Stimulated activated CD8-positive, alpha-beta memory T cell treated with anti-CD3 and anti-CD28 coated beads, Interleukin-7, amount 100 ng/mL, for 24 hours (primary cell): ENCODE measurements around the gene CFD.
"Not testable (repeated sequence)": the region's sequence is repeated elsewhere in the genome, so short reads cannot be mapped to it uniquely, and the experiment has no call there.

ENCODE experiments used
- DNase-seq: peaks from one replicate; pipeline ENCODE4 v3.0.0-alpha.2; 2020; ENCODE audit warnings: low read depth

Gene CFD

DNA sequence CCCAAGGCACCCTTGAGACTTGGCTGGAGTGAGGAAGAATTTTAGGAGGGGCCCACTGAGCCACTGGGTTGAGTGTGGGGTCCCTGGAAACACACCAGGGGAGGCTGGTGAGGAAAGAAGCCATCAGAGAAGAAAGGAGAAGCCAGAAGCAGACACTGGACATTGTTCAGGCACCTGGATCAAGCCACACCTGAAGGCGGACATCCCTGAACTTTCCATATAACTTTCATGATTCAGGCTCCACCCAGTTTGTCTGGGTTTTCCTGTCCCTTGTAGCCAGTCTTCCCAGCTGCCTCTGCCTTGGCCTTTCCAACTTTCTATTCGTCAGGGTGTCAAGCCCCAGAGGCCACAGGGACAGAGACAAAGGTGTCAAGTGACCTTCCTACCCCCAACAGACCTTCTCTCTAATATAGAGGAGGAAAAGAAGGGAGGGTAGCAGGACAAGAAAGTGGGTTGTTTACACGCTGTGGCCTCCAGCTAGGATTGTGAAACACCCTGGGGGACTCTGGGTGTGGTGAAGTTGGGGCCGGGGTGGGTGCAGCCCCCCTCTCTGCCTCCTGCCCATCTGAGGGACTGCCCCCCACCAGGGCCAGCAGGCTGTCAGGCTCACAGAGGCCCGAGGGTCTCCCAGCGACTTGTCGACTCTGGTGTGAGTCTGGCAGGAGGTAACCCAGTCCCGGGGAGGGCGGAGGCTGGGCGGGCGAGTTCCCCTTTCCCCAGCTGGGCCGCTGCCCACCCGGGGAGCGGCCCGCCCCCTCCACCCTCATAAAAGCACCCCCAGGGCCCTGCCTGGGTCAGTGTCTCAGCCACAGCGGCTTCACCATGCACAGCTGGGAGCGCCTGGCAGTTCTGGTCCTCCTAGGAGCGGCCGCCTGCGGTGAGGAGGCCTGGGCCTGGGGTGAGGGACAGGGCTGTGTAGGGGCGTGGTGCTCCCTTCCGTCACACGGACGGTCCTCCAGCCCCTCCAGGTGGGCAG lies at the start of gene CFD:
CFD (plus strand) TSS at position 797 of the 976 bp plus-strand sequence; CDS start at position 823, 26 bp downstream.
- DNase-seq: no peak

DNA sequence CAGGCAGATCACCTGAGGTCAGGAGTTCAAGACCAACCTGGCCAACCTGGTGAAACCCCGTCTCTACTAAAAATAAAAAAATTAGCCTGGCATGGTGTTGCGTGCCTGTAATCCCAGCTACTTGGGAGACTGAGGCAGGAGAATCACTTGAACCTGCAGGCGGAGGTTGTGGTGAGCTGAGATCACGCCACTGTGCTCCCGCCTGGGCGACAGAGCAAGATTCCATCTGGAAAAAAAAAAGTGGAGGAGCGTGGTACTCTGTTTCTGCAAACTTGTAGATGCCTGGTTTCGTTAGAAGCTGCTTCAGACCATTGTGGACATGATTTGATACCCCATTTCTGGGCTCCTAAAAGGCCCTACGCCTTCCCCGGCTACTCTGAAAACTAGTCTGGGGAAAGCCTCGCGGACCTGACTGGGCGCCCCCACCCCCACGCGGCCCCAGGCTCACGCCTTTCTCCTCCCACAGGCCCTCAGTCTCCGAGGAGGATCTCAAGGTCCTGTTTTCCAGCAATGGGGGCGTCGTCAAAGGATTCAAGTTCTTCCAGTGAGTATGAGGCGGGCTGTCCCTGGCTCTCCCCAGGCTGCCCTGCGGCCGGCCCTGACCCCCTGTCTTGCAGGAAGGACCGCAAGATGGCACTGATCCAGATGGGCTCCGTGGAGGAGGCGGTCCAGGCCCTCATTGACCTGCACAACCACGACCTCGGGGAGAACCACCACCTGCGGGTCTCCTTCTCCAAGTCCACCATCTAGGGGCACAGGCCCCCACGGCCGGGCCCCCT lies 49.2 kb upstream of the CFD start:
- DNase-seq: no peak

DNA sequence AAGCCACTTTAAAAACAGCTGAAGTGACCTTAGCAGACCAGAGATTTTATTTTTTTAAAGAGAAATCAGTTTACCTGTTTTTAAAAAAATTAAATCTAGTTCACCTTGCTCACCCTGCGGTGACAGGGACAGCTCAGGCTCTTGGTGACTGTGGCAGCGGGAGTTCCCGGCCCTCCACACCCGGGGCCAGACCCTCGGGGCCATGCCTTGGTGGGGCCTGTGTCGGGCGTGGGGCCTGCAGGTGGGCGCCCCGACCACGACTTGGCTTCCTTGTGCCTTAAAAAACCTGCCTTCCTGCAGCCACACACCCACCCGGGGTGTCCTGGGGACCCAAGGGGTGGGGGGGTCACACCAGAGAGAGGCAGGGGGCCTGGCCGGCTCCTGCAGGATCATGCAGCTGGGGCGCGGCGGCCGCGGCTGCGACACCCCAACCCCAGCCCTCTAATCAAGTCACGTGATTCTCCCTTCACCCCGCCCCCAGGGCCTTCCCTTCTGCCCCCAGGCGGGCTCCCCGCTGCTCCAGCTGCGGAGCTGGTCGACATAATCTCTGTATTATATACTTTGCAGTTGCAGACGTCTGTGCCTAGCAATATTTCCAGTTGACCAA lies 48.5 kb upstream of the CFD start:
- no peak for DNase-seq

DNA sequence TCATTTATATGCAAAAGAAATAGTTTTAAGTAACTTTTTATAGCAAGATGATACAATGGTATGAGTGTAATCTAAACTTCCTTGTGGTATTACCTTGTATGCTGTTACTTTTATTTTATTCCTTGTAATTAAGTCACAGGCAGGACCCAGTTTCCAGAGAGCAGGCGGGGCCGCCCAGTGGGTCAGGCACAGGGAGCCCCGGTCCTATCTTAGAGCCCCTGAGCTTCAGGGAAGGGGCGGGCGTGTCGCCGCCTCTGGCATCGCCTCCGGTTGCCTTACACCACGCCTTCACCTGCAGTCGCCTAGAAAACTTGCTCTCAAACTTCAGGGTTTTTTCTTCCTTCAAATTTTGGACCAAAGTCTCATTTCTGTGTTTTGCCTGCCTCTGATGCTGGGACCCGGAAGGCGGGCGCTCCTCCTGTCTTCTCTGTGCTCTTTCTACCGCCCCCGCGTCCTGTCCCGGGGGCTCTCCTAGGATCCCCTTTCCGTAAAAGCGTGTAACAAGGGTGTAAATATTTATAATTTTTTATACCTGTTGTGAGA lies 47.9 kb upstream of the CFD start:
- no peak for DNase-seq

DNA sequence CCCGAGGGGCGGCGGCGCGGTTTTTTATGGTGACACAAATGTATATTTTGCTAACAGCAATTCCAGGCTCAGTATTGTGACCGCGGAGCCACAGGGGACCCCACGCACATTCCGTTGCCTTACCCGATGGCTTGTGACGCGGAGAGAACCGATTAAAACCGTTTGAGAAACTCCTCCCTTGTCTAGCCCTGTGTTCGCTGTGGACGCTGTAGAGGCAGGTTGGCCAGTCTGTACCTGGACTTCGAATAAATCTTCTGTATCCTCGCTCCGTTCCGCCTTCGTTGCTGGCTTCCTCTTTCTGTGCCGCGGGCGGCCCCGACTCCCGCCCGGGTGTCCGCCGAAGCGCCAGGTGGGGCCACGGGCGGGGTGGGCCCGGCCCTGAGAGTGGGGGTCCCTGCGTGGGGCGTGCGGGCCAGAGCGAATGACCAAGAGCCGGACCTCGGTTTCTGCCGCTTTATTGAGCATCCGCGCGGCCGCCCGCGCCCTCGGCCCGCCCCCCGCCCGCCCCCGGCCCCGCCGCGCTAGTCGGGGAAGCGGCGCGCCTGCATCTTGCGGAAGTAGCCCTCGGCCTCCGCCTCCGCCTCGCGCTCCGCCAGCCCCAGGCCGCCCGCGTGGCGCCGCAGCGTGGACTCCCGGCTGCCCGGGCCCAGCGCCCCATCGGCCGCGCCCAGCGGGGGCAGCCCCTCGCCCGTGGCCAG lies 47.3 kb upstream of the CFD start:
- no peak for DNase-seq

DNA sequence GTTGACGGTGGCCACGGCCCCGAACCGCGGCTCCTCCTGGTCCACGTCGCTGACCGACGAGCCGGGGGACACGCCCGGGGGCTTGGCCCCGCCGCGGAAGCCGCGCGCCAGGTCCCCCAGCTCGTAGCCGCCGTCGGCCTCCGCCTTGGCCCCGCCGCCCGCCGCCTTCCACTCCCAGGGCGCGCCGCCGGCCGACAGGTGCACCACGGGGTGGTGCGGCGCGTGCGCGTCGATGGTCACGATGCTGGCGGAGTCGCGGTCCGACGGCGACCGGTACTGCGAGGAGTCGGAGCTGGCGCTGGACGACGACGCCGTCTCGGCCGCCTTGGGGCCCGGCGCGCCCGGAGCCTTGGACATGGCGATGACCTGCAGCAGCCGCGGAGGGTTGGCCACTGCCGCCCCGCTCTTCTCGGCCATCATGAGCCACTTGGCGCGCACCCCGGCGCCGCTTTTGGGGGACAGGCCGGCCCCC lies 46.7 kb upstream of the CFD start:
- DNase-seq: no peak

DNA sequence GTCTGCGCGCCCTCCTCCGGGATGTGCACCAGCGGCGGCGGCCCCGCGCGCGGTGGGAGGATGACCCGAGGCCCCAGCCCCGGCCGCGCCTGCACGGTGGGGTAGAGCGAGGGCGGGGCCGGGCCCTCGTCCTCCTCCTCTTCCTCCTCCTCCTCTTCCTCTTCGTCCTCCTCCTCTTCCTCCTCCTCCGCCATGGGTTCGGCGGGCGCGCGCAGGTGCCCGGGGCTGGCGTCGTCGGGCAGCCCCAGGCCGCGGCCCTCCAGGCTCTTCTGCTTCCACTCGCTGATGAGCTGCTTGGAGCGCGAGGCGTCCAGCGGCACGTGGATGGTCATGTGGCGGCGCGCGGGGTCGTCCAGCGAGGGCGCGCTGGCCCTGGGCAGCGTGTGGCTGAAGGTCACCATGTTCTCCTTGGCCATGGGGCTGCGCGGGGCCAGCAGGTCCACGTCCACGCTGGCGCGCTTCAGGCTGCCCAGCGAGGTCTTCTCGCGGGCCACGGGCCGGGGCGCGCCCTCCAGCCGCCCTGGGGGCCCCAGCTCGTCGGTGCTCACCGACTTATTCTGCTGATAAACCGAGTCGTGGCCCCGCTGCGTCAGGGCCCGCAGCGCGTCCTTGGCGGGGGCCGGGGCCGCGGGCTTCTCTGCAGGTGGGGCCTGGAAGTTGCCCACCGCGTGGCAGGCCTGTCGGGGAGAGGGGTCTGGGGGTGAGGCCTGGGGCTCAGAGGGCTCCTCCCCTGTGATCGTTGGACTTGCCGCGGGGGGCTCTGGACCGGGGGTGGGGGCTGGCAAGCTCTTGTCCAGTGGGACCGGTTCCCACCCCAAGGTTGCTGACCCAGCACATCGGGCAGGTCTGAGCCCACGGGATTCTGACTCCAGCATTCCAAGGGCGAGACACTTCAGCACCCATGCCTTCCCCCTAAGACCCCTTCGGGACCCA lies 46.0 kb upstream of the CFD start:
- no peak for DNase-seq

DNA sequence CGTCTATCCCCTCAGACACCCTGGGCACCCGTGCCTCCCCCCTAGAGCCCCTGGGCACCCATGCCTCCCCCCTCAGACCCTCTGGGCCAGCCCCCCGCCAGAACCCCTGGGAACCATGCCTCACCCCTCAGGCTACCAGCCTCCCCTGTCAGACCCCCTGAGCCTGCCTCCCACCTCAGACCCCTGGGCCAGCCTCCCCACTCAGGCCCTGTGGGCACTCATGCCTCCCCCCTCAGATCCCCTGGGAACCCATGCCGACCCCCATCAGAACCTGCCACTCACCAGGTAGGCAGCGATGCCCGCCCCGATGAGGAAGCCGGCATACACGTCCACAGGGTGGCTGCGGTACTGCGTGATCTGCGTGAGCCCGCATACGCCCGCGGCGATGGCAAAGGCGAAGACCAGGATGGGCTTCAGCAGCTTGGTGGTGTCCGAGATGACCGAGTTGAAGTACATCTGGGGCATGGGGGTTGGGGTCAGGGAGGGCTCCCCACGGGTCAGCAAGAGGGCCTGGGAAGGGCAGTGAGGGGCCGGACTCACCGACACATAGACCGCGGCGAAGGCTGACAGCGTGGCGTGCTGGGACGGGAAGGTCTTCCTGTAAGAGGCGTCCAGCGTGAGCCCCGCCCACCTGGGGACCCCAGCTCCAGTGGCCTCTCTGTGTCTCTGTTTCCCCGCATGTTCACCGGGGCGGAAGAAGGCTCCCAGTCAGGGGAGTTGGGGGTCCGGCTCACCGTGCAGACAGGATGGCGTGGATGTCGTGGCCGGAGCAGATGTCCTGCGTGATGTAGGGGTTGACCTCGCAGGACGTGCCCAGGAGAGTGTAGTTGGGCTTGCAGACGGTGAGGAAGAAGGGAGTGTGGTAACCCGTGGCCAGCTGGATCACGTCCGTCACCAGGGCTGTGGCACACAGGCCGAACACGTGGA lies 45.0 kb upstream of the CFD start:
- no peak for DNase-seq

DNA sequence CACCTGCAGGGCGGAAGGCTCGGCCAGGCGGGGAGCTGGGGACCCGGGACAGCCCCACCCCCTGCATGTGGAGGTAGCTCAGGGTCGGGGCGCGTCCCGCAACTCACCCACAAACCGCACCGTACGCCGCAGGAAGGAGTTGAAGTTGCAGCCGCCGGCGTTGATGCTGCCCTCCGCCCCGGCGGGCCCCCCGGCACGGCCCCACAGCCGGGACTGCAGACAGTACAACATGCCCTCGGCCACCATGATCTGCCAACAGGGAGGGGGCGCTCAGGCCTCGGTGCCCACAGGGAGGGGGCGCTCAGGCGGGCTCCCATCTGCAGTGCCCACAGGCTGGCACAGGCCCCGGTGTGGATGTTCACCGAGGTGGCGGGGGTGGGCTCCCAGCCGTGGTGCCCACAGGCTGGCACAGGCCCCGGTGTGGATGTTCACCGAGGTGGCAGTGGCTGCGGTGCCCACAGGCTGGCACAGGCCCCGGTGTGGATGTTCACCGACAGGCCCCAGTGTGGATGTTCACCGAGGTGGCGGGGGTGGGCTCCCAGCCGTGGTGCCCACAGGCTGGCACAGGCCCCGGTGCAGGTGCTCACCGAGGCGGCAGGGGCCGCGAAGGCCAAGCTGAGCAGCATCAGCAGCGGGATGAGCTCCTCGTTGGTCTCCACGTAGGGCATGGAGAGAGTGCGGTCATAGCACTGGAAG lies 44.2 kb upstream of the CFD start:
- no peak for DNase-seq

DNA sequence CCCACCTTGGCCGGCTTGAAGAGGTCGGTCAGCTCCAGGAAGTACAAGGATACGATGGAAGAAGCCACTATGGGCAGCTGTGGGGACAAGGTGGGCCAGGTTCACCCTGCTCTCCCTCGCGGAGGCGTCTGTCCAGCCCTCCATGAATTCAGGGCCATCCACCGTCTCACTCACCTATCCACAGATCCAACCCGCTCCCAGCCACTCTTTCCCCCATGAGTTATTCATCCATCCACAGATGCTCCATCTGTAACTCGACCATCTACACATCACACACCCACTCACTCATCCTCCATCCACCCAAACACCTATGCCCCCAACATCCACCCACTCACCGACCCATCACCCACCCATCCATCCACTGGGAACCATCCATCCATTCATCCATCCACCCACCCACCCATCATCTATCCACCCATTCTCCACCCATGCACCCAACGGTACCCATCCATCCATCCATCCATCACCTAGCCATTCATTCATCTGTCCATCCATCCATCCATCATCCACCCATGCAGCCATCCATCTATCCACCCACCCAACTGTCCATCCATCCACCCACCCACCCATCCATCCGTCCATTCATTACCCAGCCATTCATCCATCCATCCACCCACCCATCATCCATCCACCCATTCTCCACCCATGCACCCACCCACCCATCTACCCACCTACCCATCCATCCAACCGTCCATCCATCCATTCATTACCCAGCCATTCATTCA lies 43.5 kb upstream of the CFD start:
- DNase-seq: no peak

DNA sequence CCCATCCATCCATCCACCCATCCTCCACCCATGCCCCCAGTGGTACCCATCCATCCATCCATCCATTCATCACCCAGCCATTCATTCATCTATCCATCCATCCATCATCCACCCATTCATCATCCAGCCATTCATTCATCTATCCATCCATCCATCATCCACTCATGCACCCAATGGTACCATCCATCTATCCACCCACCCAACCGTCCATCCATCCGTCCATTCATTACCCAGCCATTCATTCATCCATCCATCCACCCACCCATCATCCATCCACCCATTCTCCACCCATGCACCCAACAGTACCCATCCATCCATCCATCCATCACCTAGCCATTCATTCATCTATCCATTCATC lies 43.0 kb upstream of the CFD start:
- no peak for DNase-seq

DNA sequence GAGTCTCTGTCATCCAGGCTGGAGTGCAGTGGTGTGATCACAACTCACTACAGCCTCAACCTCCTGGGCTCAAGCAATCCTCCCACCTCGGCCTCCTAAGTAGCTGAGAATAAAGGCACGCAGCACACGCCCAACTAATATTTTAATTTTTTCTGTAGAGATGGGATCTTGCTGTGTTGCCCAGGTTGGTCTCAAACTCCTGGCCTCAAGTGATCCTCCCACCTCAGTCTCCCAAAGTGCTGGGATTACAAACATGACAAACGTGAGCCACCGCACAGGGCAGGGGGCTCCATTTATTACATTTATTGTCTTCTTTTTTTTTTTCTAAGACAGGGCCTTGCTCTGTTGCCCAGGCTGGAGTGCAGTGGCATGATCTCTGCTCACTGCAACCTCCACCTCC lies 39.3 kb upstream of the CFD start:
- not testable (repeated sequence) for DNase-seq

DNA sequence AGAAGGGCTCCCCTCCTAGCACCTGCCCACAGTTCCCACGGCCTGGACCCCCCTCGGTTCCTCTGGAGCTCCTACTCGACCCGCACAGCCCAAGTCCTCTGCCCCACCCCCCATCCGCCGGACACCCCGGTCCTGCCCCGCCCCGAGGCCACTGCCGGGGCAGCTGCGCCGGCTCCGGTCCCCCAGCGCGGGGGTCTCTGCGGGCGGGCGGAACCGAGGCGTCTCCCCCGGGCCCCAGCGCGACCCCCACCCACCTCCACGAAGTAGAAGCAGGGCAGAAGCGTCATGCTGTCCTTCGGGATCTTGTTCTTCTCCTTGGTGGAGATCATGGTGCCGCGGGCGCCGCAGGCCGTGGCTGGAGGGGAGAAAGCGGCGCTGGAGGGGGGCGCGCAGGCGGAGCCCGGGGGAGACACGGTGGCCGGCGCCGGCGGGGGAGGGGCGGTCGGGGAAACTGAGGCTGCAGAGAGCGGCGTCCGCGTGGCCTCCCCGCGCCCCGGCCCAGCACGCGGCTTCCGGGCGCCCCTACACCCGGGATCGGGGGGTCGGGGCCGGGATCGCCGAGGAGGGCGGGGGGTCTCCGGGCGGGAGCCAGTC lies 38.1 kb upstream of the CFD start:
- no peak for DNase-seq

DNA sequence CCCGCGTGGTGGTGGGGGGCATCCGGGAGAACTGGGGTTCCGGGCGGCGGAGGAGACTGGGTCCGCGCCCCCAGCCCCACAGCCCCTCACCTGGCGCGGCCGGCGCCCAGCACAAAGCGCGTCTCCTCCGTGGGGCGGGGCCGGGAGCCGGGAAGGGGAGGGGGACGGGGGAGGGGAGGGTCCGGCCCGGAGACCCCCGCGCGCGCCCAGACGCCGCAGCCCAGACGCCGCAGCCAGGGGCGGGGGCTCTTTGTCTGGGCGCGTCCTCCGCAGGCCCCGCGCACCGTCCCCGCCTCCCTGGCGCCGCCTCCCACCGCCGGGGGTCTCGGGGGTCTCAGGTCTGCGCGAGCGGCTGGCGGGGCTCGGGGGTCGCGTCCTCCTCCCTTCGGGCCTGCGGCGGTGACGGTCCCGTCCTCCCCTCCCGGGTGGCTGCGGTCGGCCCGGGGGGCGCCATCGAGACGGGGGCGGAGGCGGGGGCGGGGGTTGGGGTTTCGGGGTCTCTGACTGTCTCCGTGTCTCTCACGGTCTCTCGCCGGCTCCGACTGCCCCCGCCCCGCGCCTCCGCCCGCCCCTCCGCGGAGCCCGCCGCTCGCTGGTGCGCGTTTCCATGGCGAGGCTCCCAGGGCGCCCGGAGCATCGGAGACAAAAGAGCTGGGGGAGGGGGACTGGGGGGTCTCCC lies 37.5 kb upstream of the CFD start, which contains the start of gene PLPPR3:
PLPPR3 (minus strand) TSS at position 131 of the 679 bp plus-strand sequence. CDS start 396 bp downstream, outside the sequence.
- DNase-seq: no peak

DNA sequence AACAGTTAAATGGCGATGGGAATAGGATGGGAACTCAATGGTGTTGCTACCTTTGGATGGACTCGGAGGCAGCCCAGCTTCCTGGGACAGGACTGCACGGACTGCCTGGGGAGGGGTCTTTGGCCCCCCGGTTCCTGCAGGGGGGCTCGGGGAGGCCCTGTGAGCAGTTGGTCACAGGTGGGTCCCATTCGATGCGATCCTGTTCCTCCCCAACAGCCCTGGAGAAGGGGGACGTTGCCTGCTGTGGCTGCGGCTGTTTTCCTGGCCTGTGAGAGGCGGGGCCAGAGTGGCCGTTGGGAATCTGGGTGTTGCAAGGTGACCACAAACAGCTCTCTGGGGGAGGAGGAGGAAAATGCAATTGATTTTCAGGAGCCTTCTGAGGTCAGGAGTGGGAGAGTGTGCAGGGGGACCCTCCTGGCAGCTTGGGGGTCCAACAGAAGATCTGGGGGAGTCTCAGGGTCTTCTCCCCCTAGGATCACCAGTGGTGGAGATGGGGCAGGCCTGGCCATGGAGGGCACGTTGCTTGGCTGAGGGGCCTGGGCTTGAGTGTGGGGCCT lies 35.8 kb upstream of the CFD start:
- DNase-seq: no peak

DNA sequence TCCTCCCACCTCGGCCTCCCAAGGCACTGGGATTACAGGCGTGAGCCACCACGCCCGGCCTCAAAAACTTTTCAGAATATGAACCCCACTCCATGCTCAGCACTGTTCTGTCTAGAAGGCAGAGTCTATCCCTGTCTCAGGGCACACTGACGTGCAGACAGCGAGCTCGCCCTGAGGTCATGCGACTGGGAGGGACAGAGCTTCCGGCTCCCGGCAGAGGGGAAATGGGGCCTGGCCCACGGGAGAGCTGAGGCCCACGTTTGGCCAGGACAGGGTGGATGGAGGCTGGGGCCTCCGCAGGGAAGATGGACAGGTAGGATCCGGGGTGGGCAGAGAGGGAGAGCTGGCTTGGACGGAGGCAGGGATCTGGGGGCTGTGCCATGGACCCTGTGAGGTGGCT lies 34.6 kb upstream of the CFD start:
- no peak for DNase-seq
